Sigmoid colon (tissue), 7 donors: ENCODE results near the gene COL6A2. TPM values are rescaled to one million over a fixed set of nuclear protein-coding genes. Genes with fewer than 3 reads are reported as not detected.

Experiments
- DNase-seq: peaks from one replicate; pipeline ENCODE4 v3.0.0-alpha.2; 2019
- H3K27ac ChIP-seq, 4 donors: fragments of 200-600 bp; sonication (generic); one replicate each; pipeline ENCODE4 v1.5.1; 2016 to 2019; ENCODE audit warnings: mild to moderate bottlenecking in 1 of 4
- H3K27me3 ChIP-seq, 3 donors: fragments of 200-600 bp; sonication (generic); one replicate each; pipeline ENCODE4 v1.5.1; 2019; ENCODE audit warnings: mild to moderate bottlenecking in 1 of 3
- H3K36me3 ChIP-seq, 4 donors: fragments of 200-600 bp; sonication (generic); one replicate each; pipeline ENCODE4 v1.5.1; 2016 to 2019
- H3K4me1 ChIP-seq, 4 donors: fragments of 200-600 bp; sonication (generic); one replicate each; pipeline ENCODE4 v1.5.1; 2017 to 2019
- H3K4me3 ChIP-seq, 4 donors: fragments of 200-600 bp; sonication (generic); one replicate each; pipeline ENCODE4 v1.5.1; 2017 to 2019; ENCODE audit warnings: mild to moderate bottlenecking in 2 of 4, moderate library complexity in 1 of 4
- H3K9me3 ChIP-seq, 4 donors: fragments of 200-600 bp in 3 of 4; sonication (generic) in 3 of 4; one replicate each; pipeline versions ENCODE4 v1.5.1 to v1.6.1; 2013 to 2019
- CTCF ChIP-seq, 4 experiments: fragments of 450-650 bp in 3 of 4; fragments of 200-600 bp in 1 of 4; IDR thresholded peaks; one replicate each; pipeline ENCODE4 v1.5.1; 2016 to 2019; ENCODE audit warnings: antibody characterized with exemption in 4 of 4, mild to moderate bottlenecking in 3 of 4, moderate library complexity in 2 of 4
- EP300 ChIP-seq, 4 donors: sonication (generic); formaldehyde crosslinking; IDR thresholded peaks; one replicate each; pipeline ENCODE4 v1.6.1; 2017; ENCODE audit warnings: antibody characterized with exemption in 4 of 4
- POLR2A ChIP-seq, 2 donors: fragments of 450-650 bp; IDR thresholded peaks; one replicate each; pipeline ENCODE4 v1.6.1; 2016; ENCODE audit warnings: antibody characterized with exemption in 2 of 2, mild to moderate bottlenecking in 2 of 2, moderate library complexity in 2 of 2
- POLR2AphosphoS5 ChIP-seq, 4 donors: sonication (generic); formaldehyde crosslinking; IDR thresholded peaks; one replicate each; pipeline ENCODE4 v1.6.1; 2017; ENCODE audit warnings: antibody characterized with exemption in 4 of 4
- WGBS, 2 donors: extraction: QIAGEN DNeasy Blood & Tissue Kit; methylation state at CpG; one replicate each; pipeline ENCODE4 v1.1.7; 2013; 5-methylcytosine and 5-hydroxymethylcytosine counted together
- intact Hi-C: fragments of 100-400 bp; cut with DNase I; formaldehyde crosslinking; loops from one replicate; pipeline ENCODE4 v1.15.1; 2023
- polyA plus RNA-seq, 3 donors: library from polyadenylated mRNA; stranded (reverse); fragments of 200-250 nt; gene quantifications; one replicate each; pipeline ENCODE4 v1.2.3, GENCODE V29; 2013
- total RNA-seq, 4 donors: library from RNA; depleted of rRNA; stranded (reverse); fragments of >200 nt; gene quantifications; one replicate each; pipeline ENCODE4 v1.1.0, GENCODE V29; 2016
- donor health status: healthy with polysubstance abuse.
- donor health status: Bipolar disorder and iron deficiency.
- donor health status: healthy.

Gene COL6A2
- total and polyA plus RNA-seq, 7 donors, result 14.3 to 1,745 (median 570) TPM

- Histone ChIP-seq H3K4me3 (no peak overlapping the region), H3K27me3 (no peaks in the 10 kb centered on the region), H3K36me3 (no peaks in the 10 kb centered on the region), H3K9me3 (no peaks in the 10 kb centered on the region), H3K27ac (peak overlapping the region; percentile 84 to 88 (median 86)), H3K4me1 (peaks cover 0 to 46% (median 38%) of the 10 kb centered on the region in 4 donors)
- no peak for TF ChIP-seq CTCF (IDR thresholded peaks at IDR 0.05)
- TF ChIP-seq EP300 (IDR thresholded peaks at IDR 0.05), result no peak
- TF ChIP-seq POLR2A (IDR thresholded peaks at IDR 0.05), result no peak
- no peak for TF ChIP-seq POLR2AphosphoS5 (IDR thresholded peaks at IDR 0.05)
- WGBS, 2 donors, result 85 to 89% methylated on average over 22 of the region's 22 CpGs
- peak; percentile 69 for DNase-seq
- intact Hi-C loops, result no loop called here
These were observed 47.1 kb upstream of the COL6A2 start for GRCh38 chr21:46050668-46051378.

GRCh38 chr21:46051379-46051770 lies 46.5 kb upstream of the COL6A2 start:
- peak; percentile 46 for DNase-seq
- Histone ChIP-seq H3K36me3 (no peaks in the 10 kb centered on the region), H3K4me3 (no peak overlapping the region), H3K9me3 (no peaks in the 10 kb centered on the region), H3K4me1 (peaks cover 0 to 51% (median 44%) of the 10 kb centered on the region in 4 donors), H3K27ac (peak overlapping the region; percentile 84 to 88 (median 86)), H3K27me3 (no peaks in the 10 kb centered on the region)
- intact Hi-C loops, result no loop called here
- TF ChIP-seq CTCF (IDR thresholded peaks at IDR 0.05) (no peak), EP300 (IDR thresholded peaks at IDR 0.05) (no peak), POLR2AphosphoS5 (IDR thresholded peaks at IDR 0.05) (no peak), POLR2A (IDR thresholded peaks at IDR 0.05) (no peak)
- WGBS, 2 donors, result 77 to 85% methylated on average over 16 of the region's 16 CpGs

- peak; percentile 62 for DNase-seq
- peaks cover 0 to 57% (median 48%) of the 10 kb centered on the region in 4 donors for H3K4me1 ChIP-seq
These were observed 45.9 kb upstream of the COL6A2 start for GRCh38 chr21:46051821-46052675.

More at GRCh38 chr21:46051821-46052675, 45.9 kb upstream of the COL6A2 start:
- H3K27me3 ChIP-seq, result no peaks in the 10 kb centered on the region
- intact Hi-C loops, result no loop called here
- WGBS, 2 donors, result 84 to 93% methylated on average over 33 of the region's 33 CpGs
- H3K4me3 ChIP-seq, result no peak overlapping the region
- peak overlapping the region; percentile 20 to 97 (median 75) for H3K27ac ChIP-seq
- TF ChIP-seq POLR2AphosphoS5 (IDR thresholded peaks at IDR 0.05) (no peak), EP300 (IDR thresholded peaks at IDR 0.05) (no peak), POLR2A (IDR thresholded peaks at IDR 0.05) (no peak), CTCF (IDR thresholded peaks at IDR 0.05) (no peak)
- no peaks in the 10 kb centered on the region for H3K9me3 ChIP-seq
- H3K36me3 ChIP-seq, result no peaks in the 10 kb centered on the region
